Activated naive CD4-positive, alpha-beta T cell (primary cell): ENCODE results near the gene YPEL1.
"Not testable (repeated sequence)": the region's sequence is repeated elsewhere in the genome, so short reads cannot be mapped to it uniquely, and the experiment has no call there.

Source experiments
- DNase-seq, 4 experiments: peaks; one replicate each; lab custom pipeline; 2025; lab: John Stamatoyannopoulos, UW

The YPEL1 gene

DNA sequence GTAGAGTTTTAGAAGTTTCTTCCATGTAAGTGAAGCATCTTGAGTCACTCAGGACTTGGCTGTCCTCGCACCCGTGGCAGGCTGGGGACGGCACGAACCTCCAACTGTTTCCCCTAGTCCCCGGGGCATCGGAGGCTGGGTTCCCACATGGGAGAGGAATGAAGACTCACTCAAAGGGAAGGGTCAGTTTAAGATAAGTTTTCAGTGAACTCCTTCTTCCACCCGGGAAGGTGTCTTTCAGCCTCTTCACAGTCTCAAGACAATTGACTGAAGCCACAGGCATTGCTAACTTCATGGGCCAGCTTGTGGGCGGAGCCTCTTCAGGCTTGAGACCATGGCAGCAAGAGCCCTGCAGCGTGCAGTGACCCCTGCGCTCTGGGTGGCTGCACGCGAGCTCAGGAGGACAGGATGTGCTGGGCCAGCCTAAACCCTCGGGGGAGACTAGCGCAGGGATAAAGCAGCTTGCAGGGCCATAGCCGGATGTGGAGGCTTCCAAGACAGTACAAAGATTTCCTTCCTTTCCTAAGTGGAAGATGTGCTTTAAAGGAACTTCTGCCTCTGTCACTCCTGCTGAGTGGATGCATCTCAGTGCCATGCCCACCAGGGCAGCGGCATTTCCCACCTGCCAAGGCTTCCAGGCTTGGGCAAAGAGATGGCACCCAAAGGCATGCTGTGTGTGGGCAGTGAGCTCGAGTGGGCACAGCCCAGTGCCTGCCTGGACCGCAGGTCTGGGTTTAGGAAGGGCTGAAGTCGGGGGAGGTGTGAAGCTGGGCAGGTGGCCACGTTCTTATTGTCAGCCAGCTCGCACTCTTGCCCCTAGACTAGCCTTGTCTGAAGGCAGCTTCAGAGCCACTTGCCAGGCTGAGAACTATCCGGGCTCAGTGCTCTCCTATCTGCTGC is 36.9 kb downstream of the YPEL1 start:
- DNase-seq, result no peak

DNA sequence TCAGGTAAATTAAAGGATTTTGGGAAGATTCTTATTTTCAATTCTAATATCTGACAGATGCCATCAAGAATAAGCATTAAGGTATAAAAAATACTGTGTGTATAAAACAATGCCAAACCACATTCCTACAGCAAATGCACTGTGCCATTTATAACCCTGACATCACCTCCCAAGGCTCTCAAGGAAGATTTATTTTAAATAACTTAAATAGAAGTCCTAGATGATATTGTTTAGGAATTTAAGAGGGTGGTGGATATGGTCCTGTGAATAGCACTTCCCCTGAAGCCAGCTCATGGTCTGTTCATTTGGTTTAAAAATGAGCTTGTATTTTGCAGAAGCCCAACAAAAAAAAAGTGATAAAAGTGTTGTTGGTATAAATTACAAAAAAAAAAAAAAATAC is 37.7 kb downstream of the YPEL1 start:
- no peak for DNase-seq

DNA sequence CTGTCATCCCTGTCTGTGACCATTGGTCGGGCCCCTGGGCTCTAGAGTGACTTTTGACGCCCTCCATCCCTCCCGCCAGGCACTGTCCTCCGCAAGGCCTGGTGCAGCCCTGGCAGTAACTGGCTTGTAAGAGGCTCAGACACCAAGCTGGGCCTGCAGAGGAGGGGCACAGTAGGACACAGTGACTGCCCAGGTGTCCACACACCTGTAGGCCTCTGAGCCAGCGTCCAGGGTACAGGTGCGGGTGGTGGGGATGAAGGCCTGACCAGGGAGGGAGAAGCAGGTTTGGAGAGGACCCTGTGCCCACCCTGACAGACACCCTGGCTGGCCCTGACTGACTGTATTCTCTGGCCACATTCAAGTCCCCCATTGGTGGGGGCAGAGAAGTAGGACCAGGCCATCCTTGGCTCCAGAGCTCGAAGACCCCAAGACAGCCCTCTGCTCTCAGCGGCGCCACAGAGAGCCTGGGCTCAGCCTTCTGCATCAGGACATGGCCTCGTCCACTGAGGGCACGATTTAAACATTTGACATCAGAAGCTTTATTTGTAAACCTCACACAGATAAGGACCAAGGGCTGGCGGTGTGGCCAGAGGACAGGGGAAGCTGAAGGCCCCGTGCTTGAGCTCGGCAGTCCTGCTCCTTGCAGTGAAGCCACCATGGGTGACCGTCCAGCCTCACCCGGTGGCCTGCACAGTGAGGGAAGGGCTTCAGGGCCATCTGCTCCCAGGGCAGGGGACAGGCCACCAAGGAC is 38.4 kb downstream of the YPEL1 start:
- DNase-seq, result no peak

DNA sequence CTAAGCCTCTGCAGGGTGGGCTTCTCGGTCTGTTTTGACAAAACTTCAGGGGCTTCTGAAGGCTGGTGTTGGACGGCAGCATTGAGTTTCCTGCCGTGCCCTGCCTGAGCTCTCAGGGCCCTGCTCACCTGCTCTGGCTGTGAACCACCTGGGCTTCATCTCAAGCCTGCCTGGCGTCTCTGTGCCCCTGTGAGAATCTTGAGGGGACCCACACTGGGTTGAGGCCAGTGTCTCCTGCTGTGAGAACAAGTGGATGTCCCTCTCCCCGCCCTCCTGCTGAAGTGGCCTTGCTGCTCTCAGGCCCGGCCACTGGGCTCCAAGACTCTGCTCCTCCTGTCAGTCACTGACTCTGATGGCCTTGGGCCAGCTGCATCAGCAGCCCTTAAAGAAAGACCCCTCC is 39.5 kb downstream of the YPEL1 start:
- no peak for DNase-seq

DNA sequence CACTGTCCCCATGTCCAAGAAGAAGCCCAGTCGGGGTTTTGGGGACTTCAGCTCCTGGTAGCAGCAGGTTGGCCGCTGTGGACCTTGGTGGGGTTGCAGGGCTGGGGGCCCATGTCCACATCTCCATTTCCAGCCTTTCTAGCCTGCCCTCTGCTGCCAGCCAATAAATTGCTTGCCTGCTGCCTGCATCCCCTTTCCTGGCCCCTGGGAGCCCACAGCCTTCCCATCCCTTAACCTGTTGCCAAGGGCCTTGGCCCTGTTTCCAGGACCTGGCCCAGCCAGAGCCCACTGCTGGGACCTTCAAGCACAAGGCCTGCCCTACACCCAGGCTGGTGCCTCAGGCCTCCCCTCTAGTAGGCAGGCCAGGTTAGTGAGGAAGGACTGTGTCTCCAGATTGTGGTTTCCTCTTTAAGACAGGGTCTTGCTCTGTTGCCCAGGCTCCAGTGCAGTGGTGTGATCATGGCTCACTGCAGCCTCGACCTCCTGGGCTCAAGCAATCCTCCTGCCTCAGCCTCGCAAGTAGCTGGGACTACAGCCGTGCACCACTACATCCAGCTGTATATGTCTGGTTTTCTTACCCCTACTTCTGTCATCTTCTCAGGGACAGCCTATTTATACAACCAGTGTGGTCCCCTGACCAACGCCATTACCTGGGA is 40.0 kb downstream of the YPEL1 start:
- DNase-seq, result no peak

DNA sequence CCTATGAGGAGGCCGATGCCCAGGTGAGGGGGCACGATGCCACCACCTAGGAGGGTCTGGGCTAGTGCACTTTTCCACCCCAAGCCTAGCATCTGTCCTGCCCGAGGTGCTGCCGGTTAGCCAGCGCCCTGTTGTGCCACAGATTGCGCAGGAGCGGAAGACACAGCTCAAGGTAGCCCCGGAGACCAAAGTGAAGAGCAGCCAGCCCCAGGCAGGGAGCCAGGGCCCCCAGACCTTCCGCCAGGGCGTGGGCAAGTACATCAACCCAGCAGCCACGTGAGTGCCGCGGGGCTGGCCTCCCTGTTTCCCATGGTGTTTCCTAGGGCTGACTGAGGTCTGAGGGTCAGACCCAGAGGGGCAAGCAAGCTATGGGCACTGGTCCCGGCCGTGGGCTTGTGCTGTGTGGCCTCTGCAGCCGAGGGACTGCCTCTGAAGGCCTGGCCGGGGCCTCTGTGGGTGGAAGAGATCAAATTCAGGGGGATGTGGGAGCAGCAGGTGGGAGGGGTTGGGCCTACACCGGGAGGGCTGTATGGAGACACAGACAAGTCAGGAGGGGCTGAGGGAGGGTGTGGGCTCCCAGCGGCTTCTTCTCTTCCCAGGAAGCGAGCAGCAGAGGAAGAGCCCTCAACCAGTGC is 40.7 kb downstream of the YPEL1 start:
- no peak for DNase-seq

DNA sequence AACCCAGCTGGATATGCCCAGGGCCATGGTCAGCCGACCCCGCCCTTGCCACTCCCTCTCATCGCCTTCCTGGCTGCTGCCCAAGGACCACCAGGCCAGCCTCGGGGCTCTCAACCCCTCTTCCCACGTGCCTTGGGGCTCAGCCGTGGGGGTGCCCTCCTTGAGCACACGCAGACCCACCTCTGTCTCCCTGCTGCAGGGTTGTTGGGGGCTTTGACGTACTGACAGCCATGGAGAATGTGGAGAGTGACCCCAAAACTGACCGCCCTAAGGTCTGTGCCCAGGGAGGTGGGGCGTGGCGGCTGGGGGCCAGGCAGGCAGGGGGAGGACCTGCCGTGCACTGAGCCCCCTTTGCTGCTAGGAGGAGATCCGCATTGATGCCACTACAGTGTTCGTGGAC is 41.2 kb downstream of the YPEL1 start:
- DNase-seq, result no peak

DNA sequence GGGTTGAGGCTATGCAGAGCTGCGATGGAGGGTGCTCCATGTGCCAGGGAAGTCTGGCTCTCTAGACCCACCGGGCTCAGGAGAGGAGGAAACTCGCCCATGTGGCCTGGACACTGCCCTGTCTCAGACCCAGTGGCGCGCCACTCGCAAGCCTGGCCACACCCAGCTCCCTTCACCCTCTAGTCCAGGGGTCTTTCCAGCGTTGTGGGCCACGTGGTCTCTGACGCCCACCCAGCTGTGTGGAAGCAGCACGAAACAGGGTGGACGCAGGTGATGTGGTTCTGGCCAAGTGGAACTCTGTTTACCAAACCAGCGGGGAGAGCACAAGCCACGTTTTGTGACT is 41.6 kb downstream of the YPEL1 start:
- no peak for DNase-seq

DNA sequence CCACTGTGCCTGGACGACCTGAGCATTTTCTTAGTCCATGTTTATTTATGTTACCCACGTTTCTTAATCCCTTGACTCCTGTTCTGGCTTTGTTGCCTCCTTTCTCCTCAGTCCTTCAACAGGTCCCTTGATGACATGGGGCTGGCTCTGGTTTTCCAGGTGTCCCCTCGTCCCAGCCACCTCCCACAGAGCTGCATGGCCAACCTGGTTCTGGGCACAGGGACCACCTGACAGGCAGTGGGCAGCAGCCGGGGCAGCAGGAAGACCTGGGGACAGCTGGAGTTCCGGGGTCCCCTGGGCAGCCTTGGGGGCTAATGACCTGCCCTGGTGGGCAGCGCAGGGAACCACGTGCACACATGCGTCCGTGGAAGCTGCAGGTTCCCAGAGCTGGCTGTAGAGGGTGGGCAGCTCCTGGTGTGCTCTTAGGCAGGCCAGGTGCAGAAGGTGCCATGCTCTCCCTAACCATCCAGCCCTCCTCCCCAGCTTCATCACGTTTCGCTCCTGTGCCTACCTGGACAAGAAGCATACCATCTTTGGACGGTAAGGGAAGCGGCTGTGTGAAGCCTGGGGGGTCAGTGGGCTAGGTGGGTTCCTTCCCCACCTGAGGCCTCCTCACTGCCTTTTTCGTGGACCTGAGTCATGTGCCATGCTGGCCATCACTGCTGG is 42.1 kb downstream of the YPEL1 start:
- DNase-seq, result no peak

DNA sequence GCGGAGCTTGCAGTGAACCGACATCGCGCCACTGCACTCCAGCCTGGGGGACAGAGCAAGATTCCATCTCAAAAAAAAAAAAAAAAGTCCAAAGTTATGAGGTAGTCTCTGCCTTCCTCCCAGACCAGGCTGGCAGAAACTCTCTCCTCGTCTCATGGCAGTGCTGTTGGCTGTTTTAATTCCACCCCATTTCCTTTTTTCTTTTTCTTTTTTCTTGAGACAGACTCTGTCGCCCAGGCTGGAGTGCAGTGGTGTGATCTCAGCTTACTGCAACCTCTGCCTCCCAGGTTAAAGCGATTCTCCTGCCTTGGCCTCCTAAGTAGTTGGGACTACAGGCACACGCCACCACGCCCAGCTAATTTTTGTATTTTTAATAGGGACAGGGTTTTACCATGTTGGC is 42.7 kb downstream of the YPEL1 start:
- DNase-seq, result not testable (repeated sequence)

DNA sequence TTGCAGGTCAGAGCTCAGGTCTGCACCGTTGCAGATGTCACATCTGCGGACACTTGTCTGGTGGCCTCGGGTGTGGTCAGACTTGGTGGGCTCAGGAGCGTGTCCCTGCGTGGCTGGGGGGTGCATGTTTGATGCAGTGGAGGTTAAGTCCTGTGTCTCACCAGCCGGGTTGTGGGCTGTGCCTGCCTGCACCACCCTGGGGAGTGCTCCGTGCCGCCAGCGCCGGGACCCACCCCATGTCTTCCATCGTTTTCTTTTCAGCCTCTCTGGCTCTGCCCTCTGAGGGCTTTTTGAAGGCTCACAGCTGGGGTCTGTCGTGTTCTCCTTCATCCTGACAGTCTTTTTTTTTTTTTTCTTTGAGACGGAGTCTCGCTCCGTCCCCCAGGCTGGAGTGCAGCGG is 43.8 kb downstream of the YPEL1 start:
- no peak for DNase-seq

DNA sequence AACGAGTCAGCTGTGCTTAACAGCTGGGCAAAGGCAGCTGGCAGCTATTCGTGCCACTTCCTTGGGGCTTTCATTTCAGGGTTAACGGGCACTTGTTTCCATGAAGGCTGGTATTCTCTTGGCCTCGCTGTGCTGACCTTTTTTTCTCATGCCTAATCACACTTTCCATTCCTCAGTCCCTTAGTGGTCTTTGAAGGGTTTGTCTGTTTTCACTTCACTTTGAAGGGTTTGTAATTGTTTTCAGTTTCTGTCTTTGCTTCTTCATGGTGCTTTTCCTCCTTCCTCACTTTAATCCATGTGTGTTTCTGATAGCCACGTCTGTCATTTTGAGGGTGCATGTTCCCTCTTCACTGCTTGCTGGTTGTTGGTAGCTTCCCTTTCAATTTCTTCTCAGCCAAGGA is 45.2 kb downstream of the YPEL1 start:
- DNase-seq, result no peak

DNA sequence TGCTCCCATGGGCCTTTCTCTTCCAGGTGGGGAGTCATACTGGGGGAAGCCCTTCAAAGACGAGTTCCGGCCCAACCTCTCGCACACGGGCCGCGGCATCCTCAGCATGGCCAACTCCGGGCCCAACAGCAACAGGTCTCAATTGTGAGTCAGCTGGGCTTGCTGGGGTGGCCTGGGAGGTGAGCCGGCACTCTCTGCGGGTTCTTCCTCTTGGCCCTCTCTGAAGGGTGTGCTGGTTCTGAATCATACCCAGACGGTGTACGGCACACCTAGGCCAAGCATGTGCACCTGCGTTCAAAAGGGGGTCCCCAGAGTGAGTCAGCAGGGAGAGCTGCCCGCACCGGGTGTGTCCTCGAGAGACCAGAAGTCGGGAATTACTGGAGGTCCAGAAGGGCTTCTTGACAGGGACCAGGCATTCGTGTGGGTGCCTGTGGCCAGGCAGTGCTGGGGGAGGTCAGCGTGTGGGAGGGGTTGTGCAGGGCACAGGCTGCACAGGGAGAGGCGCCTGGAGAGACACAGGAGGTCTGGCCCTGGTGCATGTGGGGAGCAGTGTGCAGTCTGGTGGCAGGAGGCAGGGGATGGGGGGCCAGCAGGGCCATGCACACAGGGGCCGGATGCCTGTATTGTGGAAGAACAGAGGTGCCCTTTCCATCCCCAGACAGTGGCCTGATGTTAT is 46.8 kb downstream of the YPEL1 start:
- DNase-seq, result no peak

DNA sequence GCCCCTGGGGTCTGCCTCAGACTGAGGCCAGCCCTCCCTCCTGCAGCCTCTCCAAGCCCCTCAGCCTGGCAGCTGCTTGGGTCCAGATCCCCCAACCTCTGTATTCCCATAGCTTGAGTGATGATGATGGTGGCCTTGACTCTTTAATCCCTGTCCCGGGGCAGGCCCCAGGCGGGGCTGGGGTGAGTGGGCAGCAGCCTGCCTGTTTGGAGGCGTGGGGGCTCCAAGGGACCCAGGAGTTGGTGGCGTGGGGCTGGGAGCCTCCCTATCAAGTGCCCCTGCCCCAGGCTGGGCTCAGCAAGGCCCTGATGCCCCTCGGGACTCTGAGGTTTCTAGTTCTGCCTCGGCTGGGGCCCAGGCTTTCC is 47.3 kb downstream of the YPEL1 start:
- DNase-seq, result no peak

DNA sequence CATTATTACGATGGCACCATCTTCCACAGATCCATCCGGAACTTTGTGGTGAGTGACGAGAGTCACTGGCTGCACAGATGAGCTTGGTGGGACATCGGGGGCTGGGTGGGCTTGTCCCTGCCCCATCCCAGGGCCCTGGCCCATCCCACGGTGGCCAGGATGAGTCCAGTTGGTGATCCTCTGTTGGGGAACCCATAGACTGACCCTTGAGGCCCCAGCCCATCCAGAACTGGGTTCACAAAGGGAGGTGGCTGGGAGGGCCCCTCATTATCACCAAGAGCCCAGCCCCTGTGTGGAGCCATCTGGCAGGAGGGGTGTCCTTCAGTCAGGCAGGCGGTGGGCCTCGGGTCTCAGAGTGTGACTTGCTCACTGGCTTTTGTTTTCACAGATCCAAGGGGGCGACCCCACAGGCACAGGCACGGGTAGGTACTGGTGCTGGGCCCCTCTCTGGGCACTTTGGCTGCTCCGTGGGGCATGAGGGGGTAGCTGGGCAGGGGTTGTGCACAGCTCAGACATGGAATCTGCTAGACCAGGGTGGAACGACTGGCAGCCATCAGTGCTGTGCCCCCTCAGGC is 47.8 kb downstream of the YPEL1 start:
- no peak for DNase-seq

DNA sequence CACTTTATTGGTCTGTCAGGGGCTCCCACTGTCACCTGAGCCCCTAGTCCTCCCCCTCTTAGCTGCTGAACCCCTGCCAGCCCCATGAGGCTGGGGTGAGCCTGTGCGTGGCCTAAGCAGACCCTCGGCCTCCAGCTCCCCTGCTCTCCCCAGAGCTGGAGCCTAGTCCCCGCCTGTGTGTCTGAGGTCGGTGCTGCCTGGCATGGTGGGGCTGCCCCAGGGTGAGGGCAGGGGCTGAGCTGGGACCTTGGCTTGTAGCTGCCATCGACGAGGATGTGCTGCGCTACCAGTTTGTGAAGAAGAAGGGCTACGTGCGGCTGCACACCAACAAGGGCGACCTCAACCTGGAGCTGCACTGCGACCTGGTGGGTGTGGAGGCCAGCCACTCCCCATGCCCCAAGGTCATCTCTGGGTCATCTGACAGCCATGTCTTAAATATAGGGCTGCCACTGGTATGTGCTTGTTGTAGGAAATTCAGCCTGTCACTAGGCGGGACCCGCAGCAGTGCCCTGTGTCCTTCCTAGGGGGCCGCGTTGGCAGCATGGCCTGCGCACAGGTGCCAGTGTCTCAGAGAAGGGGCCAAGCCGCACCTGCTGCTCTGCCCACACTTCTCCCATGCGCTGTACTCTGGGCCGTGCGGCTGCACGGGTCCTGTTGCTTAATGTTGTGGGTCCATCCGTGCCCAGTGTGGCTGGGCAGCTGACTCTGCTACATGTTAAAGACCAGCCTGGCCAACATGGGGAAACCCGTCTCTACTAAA is 48.8 kb downstream of the YPEL1 start:
- no peak for DNase-seq

DNA sequence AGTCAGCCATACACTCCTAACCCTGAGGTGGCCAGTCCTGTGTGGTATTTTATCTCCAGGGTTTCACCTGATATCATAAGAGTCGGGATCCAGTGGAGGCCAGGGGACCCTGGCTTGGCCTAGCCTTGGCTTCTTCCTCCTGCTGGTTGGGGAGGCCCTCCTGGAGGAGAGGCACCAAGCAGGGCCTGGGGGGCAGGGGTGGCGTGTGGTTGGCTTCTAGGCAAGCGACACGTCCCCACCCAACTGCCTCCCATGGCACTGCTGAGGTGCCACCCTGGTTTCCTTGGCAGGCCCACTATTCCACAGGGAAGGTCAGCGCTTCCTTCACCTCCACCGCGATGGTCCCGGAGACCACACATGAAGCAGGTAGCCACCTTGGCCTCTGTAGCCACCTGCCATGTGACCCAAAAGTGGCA is 49.4 kb downstream of the YPEL1 start:
- DNase-seq, result no peak

DNA sequence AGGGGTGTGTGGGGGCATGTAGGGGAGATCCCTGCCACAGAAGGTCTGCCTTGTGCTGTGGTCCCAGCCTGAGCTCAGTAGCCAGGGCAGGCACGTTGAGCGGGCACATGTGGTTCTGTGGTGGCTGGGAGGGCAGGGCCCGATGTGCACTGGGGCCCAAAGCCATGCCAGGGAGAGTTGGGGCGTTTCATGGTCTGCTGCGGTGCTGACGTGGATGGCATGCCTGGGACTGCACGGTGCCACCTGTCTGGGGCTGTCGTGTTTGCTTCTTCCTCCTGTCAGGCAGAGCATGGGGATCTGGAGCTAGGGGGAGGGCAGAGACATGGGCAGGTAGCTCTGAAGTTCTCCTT is 50.5 kb downstream of the YPEL1 start:
- DNase-seq, result no peak

DNA sequence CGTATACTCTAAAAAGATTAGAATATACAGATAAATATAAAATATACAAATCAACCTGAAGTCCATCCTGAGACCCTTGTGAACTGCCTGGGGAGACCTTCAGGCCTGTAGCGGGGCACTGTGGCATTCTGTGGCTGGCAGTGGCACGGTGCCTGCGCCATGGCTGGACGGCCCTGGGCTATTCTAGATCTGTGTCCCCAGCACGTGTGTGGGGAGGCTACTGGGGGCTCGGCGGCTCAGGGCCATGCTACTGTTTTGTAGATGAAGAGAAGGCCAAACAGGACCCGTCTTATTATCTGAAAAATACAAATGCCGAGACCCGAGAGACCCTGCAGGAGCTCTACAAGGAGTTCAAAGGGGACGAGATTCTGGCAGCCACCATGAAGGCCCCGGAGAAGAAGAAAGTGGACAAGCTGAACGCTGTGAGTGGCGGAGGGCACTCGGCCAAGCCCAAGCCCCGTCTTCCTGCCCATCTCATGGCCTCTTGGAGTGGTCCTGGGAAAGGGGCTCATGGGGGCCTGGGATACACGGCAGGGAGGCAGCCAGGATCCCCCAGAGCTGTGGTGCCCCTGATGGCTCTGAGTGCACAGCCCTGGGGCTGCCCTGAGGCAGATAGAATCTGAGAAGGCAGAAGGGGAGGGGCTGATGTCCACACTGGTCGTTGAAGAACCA is 51.0 kb downstream of the YPEL1 start:
- no peak for DNase-seq

DNA sequence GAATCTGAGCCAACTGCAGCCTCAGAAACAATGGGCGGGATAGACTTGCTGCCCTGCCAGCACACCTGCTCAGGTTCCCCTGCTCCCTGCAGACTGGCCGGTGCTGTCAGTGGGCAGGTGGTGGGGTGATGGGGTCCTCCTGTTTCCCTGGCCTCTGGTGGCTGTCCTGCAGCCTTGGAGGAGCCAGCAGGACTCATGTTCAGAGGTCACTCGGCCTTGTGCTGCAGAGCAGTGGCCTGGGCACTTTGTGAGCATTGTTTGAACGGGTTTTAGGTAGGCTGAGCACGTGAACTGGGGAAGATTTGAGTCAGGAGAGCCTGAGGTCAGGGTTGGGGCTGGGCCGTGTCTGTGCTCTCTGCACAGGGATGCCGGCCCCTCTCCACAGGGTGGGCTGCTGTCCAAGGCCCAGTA is 52.2 kb downstream of the YPEL1 start:
- DNase-seq, result no peak
